ENCODE measurements around the gene OR1F1. TPM values are rescaled to one million over a fixed set of nuclear protein-coding genes. Genes with fewer than 3 reads are reported as not detected.

Gene OR1F1
- total RNA-seq, 1 experiment from 2014 or later = 0.21 TPM

DNA sequence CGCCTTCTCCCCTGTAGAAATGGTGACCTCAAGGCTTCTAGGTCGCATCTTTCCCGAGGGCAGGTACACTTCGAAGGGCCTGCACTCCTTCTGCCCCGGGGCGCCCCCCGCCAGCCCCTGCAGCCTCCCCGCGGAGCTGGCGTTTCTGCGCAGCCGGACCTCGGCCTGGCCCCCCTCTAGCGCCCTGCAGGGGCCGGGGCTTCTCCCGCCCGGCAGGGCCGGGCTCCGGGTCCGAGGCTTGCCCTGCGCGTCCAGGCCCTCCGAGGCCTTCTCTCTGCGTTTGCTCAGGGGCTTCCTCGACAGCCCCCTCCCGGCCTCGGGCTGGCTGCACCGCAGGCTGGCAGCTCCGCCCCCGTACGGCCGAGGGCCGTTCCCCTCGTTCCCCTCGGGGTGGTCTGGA lies 66.3 kb downstream of the OR1F1 start:
- no peak for DNase-seq (ENCODE audit: low read depth, low spot score)
- in situ Hi-C loops (cut with HindIII; ENCODE audit: low pct_unique_long_range_greater_than_20kb, low sequenced_read_pairs) = no loop called here

Other genes with a start within 250 kb of the OR1F1 start
- 3.7 and 4.5 TPM in 2 replicates for gene KREMEN2, start 223.9 kb upstream of the OR1F1 start, total RNA-seq (2014; rRNA removed; shearing (Covaris generic))
- gene PAQR4, start 218.9 kb upstream of the OR1F1 start, total RNA-seq (2014; rRNA removed; shearing (Covaris generic)) = 24.5 and 30.3 TPM in 2 replicates
- gene PKMYT1, start 207.8 kb upstream of the OR1F1 start, total RNA-seq (2014; rRNA removed; shearing (Covaris generic)) = 12.5 and 13.8 TPM in 2 replicates
- gene CLDN9, start 175.3 kb upstream of the OR1F1 start, total RNA-seq (2014; rRNA removed; shearing (Covaris generic)) = not detected in 2 replicates
- gene CLDN6, start 170.0 kb upstream of the OR1F1 start, total RNA-seq (2014; rRNA removed; shearing (Covaris generic)) = not detected in 2 replicates
- gene TNFRSF12A, start 167.8 kb upstream of the OR1F1 start, total RNA-seq (2014; rRNA removed; shearing (Covaris generic)) = 34.3 and 41.2 TPM in 2 replicates
- 11.0 and 12.3 TPM in 2 replicates for gene HCFC1R1, start 164.3 kb upstream of the OR1F1 start, total RNA-seq (2014; rRNA removed; shearing (Covaris generic))
- gene THOC6, start 164.2 kb upstream of the OR1F1 start, total RNA-seq (2014; rRNA removed; shearing (Covaris generic)) = 15.4 and 24.3 TPM in 2 replicates
- 0.24 and 0.29 TPM in 2 replicates for gene BICDL2, start 151.3 kb upstream of the OR1F1 start, total RNA-seq (2014; rRNA removed; shearing (Covaris generic))
- gene MMP25, start 141.6 kb upstream of the OR1F1 start, total RNA-seq (2014; rRNA removed; shearing (Covaris generic)) = 0.03 TPM in 1 of 2 replicates, not detected in the other
- not detected in 2 replicates for gene IL32, start 122.6 kb upstream of the OR1F1 start, total RNA-seq (2014; rRNA removed; shearing (Covaris generic))
- 0.13 TPM in 1 of 2 replicates, not detected in the other for gene ZSCAN10, start 88.9 kb upstream of the OR1F1 start, total RNA-seq (2014; rRNA removed; shearing (Covaris generic))
- 13.6 and 14.3 TPM in 2 replicates for gene ZNF205, start 75.6 kb upstream of the OR1F1 start, total RNA-seq (2014; rRNA removed; shearing (Covaris generic))
- 0.85 and 1.8 TPM in 2 replicates for gene ZNF213, start 53.2 kb upstream of the OR1F1 start, total RNA-seq (2014; rRNA removed; shearing (Covaris generic))
- 9.4 and 11.5 TPM in 2 replicates for gene ZNF200, start 47.0 kb downstream of the OR1F1 start, total RNA-seq (2014; rRNA removed; shearing (Covaris generic))
- gene MEFV, start 68.4 kb downstream of the OR1F1 start, total RNA-seq (2014; rRNA removed; shearing (Covaris generic)) = not detected in 2 replicates
- 42.9 and 48.0 TPM in 2 replicates for gene ZNF263, start 95.3 kb downstream of the OR1F1 start, total RNA-seq (2014; rRNA removed; shearing (Covaris generic))
- gene TIGD7, start 117.2 kb downstream of the OR1F1 start, total RNA-seq (2014; rRNA removed; shearing (Covaris generic)) = 2.8 and 3.6 TPM in 2 replicates
- 17.2 and 17.6 TPM in 2 replicates for gene ZNF75A, start 117.3 kb downstream of the OR1F1 start, total RNA-seq (2014; rRNA removed; shearing (Covaris generic))
- not detected in 2 replicates for gene OR2C1, start 167.7 kb downstream of the OR1F1 start, total RNA-seq (2014; rRNA removed; shearing (Covaris generic))
- 9.0 and 13.3 TPM in 2 replicates for gene ZSCAN32, start 212.8 kb downstream of the OR1F1 start, total RNA-seq (2014; rRNA removed; shearing (Covaris generic))
- gene ZNF174, start 213.0 kb downstream of the OR1F1 start, total RNA-seq (2014; rRNA removed; shearing (Covaris generic)) = 11.6 and 13.4 TPM in 2 replicates